IMR-90 (cell line): ENCODE results near the gene POLR1E. TPM values are rescaled to one million over a fixed set of nuclear protein-coding genes. Genes with fewer than 3 reads are reported as not detected.

Experiments used
- ATAC-seq: fragments of 200-7000 bp; cut with Tn5 transposase; 2 replicates; pipeline ENCODE4 v1.9.1; 2020; ENCODE audit warnings: low read depth, mild to moderate bottlenecking, moderate library complexity
- BruUV-seq: library from RNA; stranded (reverse); fragments of 400-500 nt; replicated peaks from 2 replicates; lab custom pipeline; 2021; lab: Mats Ljungman, UMichigan
- CTCF ChIA-PET: fragments of 300-600 bp; formaldehyde crosslinking; extraction: SDS; loops from one replicate; lab custom pipeline; 2021; ENCODE audit warnings: antibody characterized with exemption; lab: Yijun Ruan, JAX
- POLR2A ChIA-PET: fragments of 300-600 bp; sonication (Branson Sonifier 250); formaldehyde crosslinking; loops from one replicate; lab custom pipeline; 2022; ENCODE audit warnings: antibody characterized with exemption; ENCODE audit not compliant: unreplicated experiment; lab: Charles Lee
- DNase-seq: peaks from one replicate; pipeline ENCODE4 v3.0.0; 2013
- H2AFZ ChIP-seq: replicated peaks from 2 replicates; pipeline ENCODE3; 2013; ENCODE audit warnings: low read length, mild to moderate bottlenecking; ENCODE audit not compliant: poor library complexity
- H2AK5ac ChIP-seq: 2 replicates; pipeline ENCODE4 v1.6.1; 2013; ENCODE audit warnings: low read depth, low read length, inconsistent platforms
- H2AK9ac ChIP-seq: replicated peaks from 2 replicates; pipeline ENCODE3; 2013; ENCODE audit warnings: mild to moderate bottlenecking, low read depth, low read length, moderate library complexity; ENCODE audit not compliant: poor library complexity
- H2BK120ac ChIP-seq: 2 replicates; pipeline ENCODE4 v1.6.1; 2013; ENCODE audit warnings: low read depth, low read length, inconsistent platforms
- H2BK15ac ChIP-seq: 3 replicates; pipeline ENCODE4 v1.6.1; 2013; ENCODE audit warnings: low read depth, low read length, inconsistent platforms
- H2BK20ac ChIP-seq: 2 replicates; pipeline ENCODE4 v1.6.1; 2013; ENCODE audit warnings: low read depth, mild to moderate bottlenecking, inconsistent platforms, low read length, moderate library complexity
- H2BK5ac ChIP-seq: 2 replicates; pipeline ENCODE4 v1.6.1; 2013; ENCODE audit warnings: mild to moderate bottlenecking, low read depth, low read length, inconsistent platforms; ENCODE audit not compliant: poor library complexity, severe bottlenecking
- H3K14ac ChIP-seq: replicated peaks from 2 replicates; pipeline ENCODE4 v1.6.1; 2013; ENCODE audit warnings: low read depth, low read length, inconsistent platforms
- H3K18ac ChIP-seq: 2 replicates; pipeline ENCODE4 v1.6.1; 2013; ENCODE audit warnings: low read depth, low read length, control low read depth
- H3K23ac ChIP-seq: 2 replicates; pipeline ENCODE4 v1.6.1; 2013; ENCODE audit warnings: low read depth, low read length, inconsistent platforms
- H3K27ac ChIP-seq: 2 replicates; pipeline ENCODE4 v1.5.1; 2013; ENCODE audit warnings: mild to moderate bottlenecking, control low read depth, low read length; ENCODE audit not compliant: insufficient read depth
- H3K27me3 ChIP-seq: 2 replicates; pipeline ENCODE4 v1.6.1; 2013; ENCODE audit warnings: low read length; ENCODE audit not compliant: control insufficient read depth, insufficient read depth
- H3K36me3 ChIP-seq: 2 replicates; pipeline ENCODE4 v1.6.1; 2013; ENCODE audit warnings: low read length, mixed read lengths; ENCODE audit not compliant: control insufficient read depth, insufficient read depth
- H3K4ac ChIP-seq: 2 replicates; pipeline ENCODE4 v1.6.1; 2013; ENCODE audit warnings: low read depth, low read length, inconsistent platforms
- H3K4me1 ChIP-seq: 2 replicates; pipeline ENCODE4 v1.6.1; 2013; ENCODE audit warnings: low read length, mixed read lengths; ENCODE audit not compliant: control insufficient read depth, insufficient read depth
- H3K4me2 ChIP-seq: 2 replicates; pipeline ENCODE4 v1.6.1; 2013; ENCODE audit warnings: low read depth, mild to moderate bottlenecking, control low read depth, low read length, moderate library complexity
- H3K4me3 ChIP-seq: 2 replicates; pipeline ENCODE4 v1.5.1; 2013; ENCODE audit warnings: low read depth, mild to moderate bottlenecking, control low read depth, low read length, moderate library complexity; ENCODE audit not compliant: insufficient read depth
- H3K56ac ChIP-seq: 2 replicates; pipeline ENCODE4 v1.6.1; 2013; ENCODE audit warnings: low read length, inconsistent platforms; ENCODE audit not compliant: insufficient read depth; ENCODE audit errors: extremely low read depth
- H3K79me1 ChIP-seq, 2 experiments: 2 replicates each; pipeline ENCODE4 v1.6.1; 2013; ENCODE audit warnings: low read length in 2 of 2, inconsistent platforms in 1 of 2, low read depth in 1 of 2
- H3K9ac ChIP-seq: 2 replicates; pipeline ENCODE4 v1.6.1; 2013; ENCODE audit warnings: low read depth, low read length, control low read depth
- H3K9me1 ChIP-seq: 2 replicates; pipeline ENCODE4 v1.6.1; 2013; ENCODE audit warnings: low read length, inconsistent platforms; ENCODE audit not compliant: insufficient read depth
- H3K9me3 ChIP-seq: 2 replicates; pipeline ENCODE4 v1.6.1; 2013; ENCODE audit warnings: low read length; ENCODE audit not compliant: control insufficient read depth, insufficient read depth
- H4K20me1 ChIP-seq: 2 replicates; pipeline ENCODE4 v1.6.1; 2013; ENCODE audit warnings: low read length, inconsistent platforms; ENCODE audit not compliant: insufficient read depth
- H4K5ac ChIP-seq: 2 replicates; pipeline ENCODE4 v1.6.1; 2013; ENCODE audit warnings: mild to moderate bottlenecking, low read depth, low read length, control low read depth
- H4K8ac ChIP-seq, 2 experiments: 2 replicates each; pipeline ENCODE4 v1.6.1; 2013; ENCODE audit warnings: low read depth in 2 of 2, low read length in 2 of 2, control low read depth in 1 of 2, inconsistent platforms in 1 of 2
- H4K91ac ChIP-seq: 2 replicates; pipeline ENCODE4 v1.6.1; 2013; ENCODE audit warnings: low read depth, low read length, inconsistent platforms; ENCODE audit not compliant: insufficient read depth
- BHLHE40 ChIP-seq: fragments of 150-350 bp; IDR thresholded peaks from 2 replicates; pipeline ENCODE4 v1.6.1; 2016; ENCODE audit warnings: mild to moderate bottlenecking, low read depth, low read length
- CEBPB ChIP-seq: IDR thresholded peaks from 2 replicates; pipeline ENCODE4 v1.6.1; 2012; ENCODE audit warnings: low read depth, low read length, improper control_type of control experiment
- CHD1 ChIP-seq: IDR thresholded peaks from 2 replicates; pipeline ENCODE4 v1.6.1; 2012; ENCODE audit warnings: low read depth, low read length, improper control_type of control experiment
- CTCF ChIP-seq: conservative IDR thresholded peaks from 2 replicates; pipeline ENCODE4 v1.5.1; 2012; ENCODE audit warnings: mild to moderate bottlenecking, low read depth, low read length, improper control_type of control experiment
- ELK1 ChIP-seq: fragments of 150-350 bp; IDR thresholded peaks from 2 replicates; pipeline ENCODE4 v1.6.1; 2016; ENCODE audit warnings: low read depth, mild to moderate bottlenecking, low read length, moderate library complexity, borderline replicate concordance
- FOS ChIP-seq: fragments of 150-350 bp; IDR thresholded peaks from 2 replicates; pipeline ENCODE4 v1.6.1; 2016; ENCODE audit warnings: low read depth, low read length
- MAFK ChIP-seq: IDR thresholded peaks from 2 replicates; pipeline ENCODE4 v1.6.1; 2012; ENCODE audit warnings: low read depth, low read length, improper control_type of control experiment
- MAZ ChIP-seq: IDR thresholded peaks from 2 replicates; pipeline ENCODE4 v1.6.1; 2012; ENCODE audit warnings: low read depth, mild to moderate bottlenecking, low read length, improper control_type of control experiment, moderate library complexity, borderline replicate concordance
- MXI1 ChIP-seq: IDR thresholded peaks from 2 replicates; pipeline ENCODE4 v1.6.1; 2012; ENCODE audit warnings: low read depth, mild to moderate bottlenecking, low read length, moderate library complexity, borderline replicate concordance
- NFE2L2 ChIP-seq: fragments of 150-350 bp; IDR thresholded peaks from 2 replicates; pipeline ENCODE4 v1.6.1; 2016; ENCODE audit warnings: low read depth, mild to moderate bottlenecking, low read length
- POLR2A ChIP-seq: IDR thresholded peaks from 2 replicates; pipeline ENCODE4 v1.6.1; 2012; ENCODE audit warnings: mild to moderate bottlenecking, low read depth, low read length
- RAD21 ChIP-seq: IDR thresholded peaks from 2 replicates; pipeline ENCODE4 v1.6.1; 2012; ENCODE audit warnings: low read length, improper control_type of control experiment
- RCOR1 ChIP-seq: IDR thresholded peaks from 2 replicates; pipeline ENCODE4 v1.6.1; 2012; ENCODE audit warnings: mild to moderate bottlenecking, low read length, improper control_type of control experiment; ENCODE audit not compliant: insufficient replicate concordance
- RFX5 ChIP-seq: IDR thresholded peaks from 2 replicates; pipeline ENCODE4 v1.8.0; 2012; ENCODE audit warnings: low read depth, mild to moderate bottlenecking, low read length, moderate library complexity
- SMC3 ChIP-seq: fragments of 150-350 bp; IDR thresholded peaks from 2 replicates; pipeline ENCODE4 v1.6.1; 2016; ENCODE audit warnings: low read depth, mild to moderate bottlenecking, antibody characterized with exemption, low read length, moderate library complexity
- USF2 ChIP-seq: fragments of 150-350 bp; IDR thresholded peaks from 2 replicates; pipeline ENCODE4 v1.6.1; 2017; ENCODE audit warnings: mild to moderate bottlenecking, antibody characterized with exemption, low read length, low read depth
- WGBS, 2 experiments: methylation state at CpG; one replicate each; pipeline versions ENCODE4 v1.1.5 to v1.1.7; 2013; ENCODE audit warnings: missing lambda C conversion rate in 2 of 2; ENCODE audit not compliant: insufficient read length in 1 of 2; ENCODE audit errors: extremely low coverage in 2 of 2; 5-methylcytosine and 5-hydroxymethylcytosine counted together
- dilution Hi-C: fragments of 300-500 bp; cut with HindIII; formaldehyde crosslinking; loops from one replicate; pipeline ENCODE4 v1.14.3; 2018; ENCODE audit warnings: low sequenced_read_pairs; ENCODE audit not compliant: unreplicated experiment
- in situ Hi-C: fragments of 300-500 bp; cut with MboI; formaldehyde crosslinking; loops from 3 replicates; pipeline ENCODE4 v1.14.3; 2019; ENCODE audit warnings: low sequenced_read_pairs, inconsistent platforms, mixed read lengths
- intact Hi-C: fragments of 100-400 bp; cut with micrococcal nuclease; formaldehyde crosslinking; loops from 2 replicates; pipeline ENCODE4 v1.10.0; 2022
- polyA plus RNA-seq, 3 experiments: library from polyadenylated mRNA; depleted of rRNA; stranded (reverse); fragments of >200 nt; gene quantifications; 2 replicates each; pipeline ENCODE4 v1.2.3, GENCODE V29; 2012; ENCODE audit warnings: low replicate concordance in 1 of 3
- total RNA-seq: library from RNA; depleted of rRNA; stranded (reverse); fragments of >200 nt; gene quantifications from 2 replicates; pipeline ENCODE4 v1.2.3, GENCODE V29; 2012

POLR1E gene
- total and polyA plus RNA-seq, 2 of the 4 experiments (the other 2 are of a cell fraction), result 48.0 to 71.9 TPM

- Histone ChIP-seq H2AK5ac (peak overlapping the region; percentile 72; the same call in 1 of the 2 replicates), H4K91ac (no peak overlapping the region), H3K79me1 (peaks cover 0 to 40% of the 10 kb centered on the region in 2 experiments; a peak in 2 of 4 replicates), H2AK9ac (peak overlapping the region; percentile 47), H3K27me3 (no peaks in the 10 kb centered on the region), H3K23ac (no peak overlapping the region), H3K4me2 (peak overlapping the region; percentile 80), H2AFZ (no peak overlapping the region), H2BK15ac (no peak overlapping the region), H4K5ac (no peak overlapping the region), H3K14ac (peak overlapping the region; percentile 84), H3K18ac (no peak overlapping the region), H3K4me1 (no peaks in the 10 kb centered on the region; the same call in none of the 2 replicates), H3K56ac (peak overlapping the region; percentile 40; the same call in 1 of the 2 replicates), H3K4ac (peak overlapping the region; percentile 56; the same call in 1 of the 2 replicates), H2BK120ac (no peak overlapping the region), H3K9ac (peak overlapping the region; percentile 55; the same call in 1 of the 2 replicates), H3K36me3 (no peaks in the 10 kb centered on the region), H3K9me3 (no peaks in the 10 kb centered on the region), H4K8ac (peak overlapping the region in 1 of 2 experiments; percentile 25; a peak in 1 of 4 replicates), H2BK5ac (no peak overlapping the region), H3K4me3 (peak overlapping the region; percentile 76), H2BK20ac (no peak overlapping the region), H3K27ac (no peak overlapping the region), H4K20me1 (peaks cover 7% of the 10 kb centered on the region; the same call in 1 of the 2 replicates), H3K9me1 (no peaks in the 10 kb centered on the region; the same call in 1 of the 2 replicates)
- TSS peak; percentile 37 for BruUV-seq
- TF ChIP-seq ELK1 (no peak), MXI1 (no peak), USF2 (no peak), MAFK (no peak), POLR2A (no peak), CEBPB (no peak), SMC3 (no peak), NFE2L2 (no peak), FOS (no peak), BHLHE40 (no peak), RFX5 (no peak), CTCF (no peak), RCOR1 (no peak), CHD1 (no peak), MAZ (no peak), RAD21 (no peak)
- no CpG with 5 or more reads among the region's 3 CpGs for WGBS, 2 experiments
- ChIA-PET CTCF (no interaction called here), POLR2A (no interaction called here)
- intact Hi-C loops, result loop anchor here (5.0 kb wide), 1 partner anchor 47 kb away; no protein-coding TSS in a partner anchor
- in situ Hi-C loops, result no loop called here
- ATAC-seq, result no peak
- DNase-seq, result no peak
- dilution Hi-C loops, result no loop called here
Observed at GRCh38 chr9:37464006-37464405, 21.7 kb upstream of the POLR1E start.
